ENCODE data around the gene THRB.

THRB gene

DNA sequence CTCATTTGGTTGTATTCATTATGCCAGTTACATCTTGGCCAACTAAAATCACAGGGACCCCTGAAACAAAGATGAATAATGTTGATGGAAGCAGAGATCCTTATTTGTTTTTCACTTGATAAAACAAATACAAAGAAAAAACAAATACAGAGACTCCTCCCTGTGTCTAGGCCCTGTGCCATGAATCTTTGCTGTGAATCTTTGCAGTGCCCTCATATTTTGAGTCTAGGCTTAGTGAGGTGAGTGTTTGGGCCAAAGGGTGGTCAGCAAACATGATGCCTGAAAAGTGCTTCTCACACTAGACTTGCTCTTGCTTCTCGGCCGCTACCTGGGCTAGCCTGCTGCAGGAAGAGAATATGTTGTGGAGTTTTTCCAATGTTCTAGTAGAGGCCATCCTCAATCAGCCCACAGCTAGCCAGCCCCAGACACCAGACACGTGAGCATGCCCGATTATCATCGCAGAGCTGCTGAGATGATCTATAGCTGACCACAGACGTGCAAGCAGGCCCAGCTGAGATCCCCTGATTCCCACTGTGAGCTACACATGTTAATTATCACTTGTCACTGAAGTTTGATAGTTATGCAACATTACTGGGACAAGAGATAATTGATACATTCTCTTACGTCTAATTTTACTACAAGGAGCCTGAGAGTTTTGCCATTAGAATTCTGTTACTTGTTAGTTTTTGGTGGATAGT is 191.4 kb downstream of the THRB start:
- H3K27ac ChIP-seq, result no peak overlapping the region
- no peak for TF ChIP-seq CTCF (IDR thresholded peaks at IDR 0.05)
- no peak for DNase-seq (ENCODE audit: low spot score)
- H3K4me3 ChIP-seq, result no peak overlapping the region

- no peak for TF ChIP-seq CTCF (IDR thresholded peaks at IDR 0.05)
- no peak for DNase-seq (ENCODE audit: low spot score)
- Histone ChIP-seq H3K27ac (no peak overlapping the region), H3K4me3 (no peak overlapping the region)
Measured at GRCh38 chr3:24302396-24302795, 192.3 kb downstream of the THRB start.

GRCh38 chr3:24300949-24301348 is 193.7 kb downstream of the THRB start:
- no peak for TF ChIP-seq CTCF (IDR thresholded peaks at IDR 0.05)
- no peak overlapping the region for H3K27ac ChIP-seq
- DNase-seq (ENCODE audit: low spot score), result no peak
- H3K4me3 ChIP-seq, result no peak overlapping the region

DNA sequence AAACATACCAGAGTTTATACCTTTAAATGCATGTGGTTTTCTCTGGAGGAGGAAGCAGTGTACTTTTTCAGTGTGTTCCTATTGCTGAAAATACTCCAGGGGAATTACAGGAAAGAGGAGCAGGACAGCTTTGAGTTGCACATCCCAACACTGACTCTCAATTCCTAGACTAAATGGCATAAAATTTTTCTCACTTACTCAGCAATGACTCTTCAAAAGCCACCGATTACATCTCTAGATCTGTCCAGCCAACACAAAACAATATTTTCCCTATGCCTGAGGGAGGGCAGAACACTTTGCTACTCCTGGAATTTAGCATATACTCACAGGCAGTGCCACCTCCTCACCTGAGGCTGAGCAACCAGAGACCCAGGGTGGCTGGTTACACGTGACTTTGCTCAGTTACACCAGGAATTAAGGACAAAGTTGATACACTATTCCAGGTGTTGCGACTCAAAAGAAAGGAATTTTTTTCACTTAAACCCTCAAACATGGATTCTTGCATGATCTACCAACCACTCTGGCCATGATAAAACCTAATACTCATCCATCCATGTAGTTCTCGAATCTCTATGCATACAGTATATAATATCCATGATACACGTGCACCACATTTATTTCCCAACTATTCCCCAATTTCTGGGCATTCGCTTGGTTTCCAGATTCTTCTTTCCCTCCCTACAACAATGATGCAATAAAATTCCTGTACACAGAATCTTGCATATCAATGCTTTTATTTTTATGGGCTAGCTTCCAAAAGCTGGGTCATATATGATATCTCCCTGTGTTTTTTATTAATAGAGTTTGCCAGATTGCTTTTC is 194.6 kb downstream of the THRB start:
- TF ChIP-seq CTCF (IDR thresholded peaks at IDR 0.05), result no peak
- no peak overlapping the region for H3K4me3 ChIP-seq
- DNase-seq (ENCODE audit: low spot score), result no peak
- peak overlapping the region in 1 of 2 donors; percentile 49 for H3K27ac ChIP-seq

DNA sequence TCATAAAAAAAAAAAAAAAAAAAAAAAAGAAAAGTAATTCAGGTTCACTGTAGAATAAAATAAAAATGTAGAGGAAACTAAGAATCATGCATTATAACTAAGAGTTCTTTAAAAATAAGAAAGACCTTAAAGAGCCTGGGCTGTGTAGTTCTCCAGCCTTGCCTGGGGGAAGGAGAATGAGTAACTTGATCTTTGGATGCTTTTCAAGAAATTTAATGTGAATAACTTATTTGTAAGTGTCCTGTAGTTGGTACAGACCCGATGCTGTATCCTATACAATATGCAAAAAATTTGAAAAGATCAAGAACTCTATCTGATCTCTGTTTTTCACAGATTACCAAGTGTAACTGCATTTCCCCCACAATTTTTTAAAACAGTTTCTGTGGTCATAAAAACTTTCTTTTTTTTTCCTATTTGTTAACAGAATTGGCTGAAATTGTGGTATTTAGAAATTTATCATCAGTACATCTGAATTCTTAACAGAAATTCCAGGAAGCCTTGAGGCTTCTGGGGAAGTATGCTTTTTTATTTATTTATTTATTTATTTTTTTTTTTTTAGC is 195.3 kb downstream of the THRB start:
- TF ChIP-seq CTCF (IDR thresholded peaks at IDR 0.05), result no peak
- no peak overlapping the region for H3K27ac ChIP-seq
- no peak for DNase-seq (ENCODE audit: low spot score)
- no peak overlapping the region for H3K4me3 ChIP-seq

GRCh38 chr3:24296441-24297205 is 198.0 kb downstream of the THRB start:
- H3K27ac ChIP-seq, result peak overlapping the region in 1 of 2 donors; percentile 15
- no peak for DNase-seq (ENCODE audit: low spot score)
- TF ChIP-seq CTCF (IDR thresholded peaks at IDR 0.05), result no peak
- no peak overlapping the region for H3K4me3 ChIP-seq

Measured in coronary artery (tissue), 2 donors.